Measurements from ENCODE around the gene ADGRL1. TPM values are rescaled to one million over a fixed set of nuclear protein-coding genes. Genes with fewer than 3 reads are reported as not detected.
"Not testable (repeated sequence)": the region's sequence is repeated elsewhere in the genome, so short reads cannot be mapped to it uniquely, and the experiment has no call there.

ADGRL1 gene
- total and polyA plus RNA-seq, 2 of the 8 experiments (the other 6 are each of a cell fraction or from before 2014, with no cell fraction given) = 95.6 to 112 TPM

DNA sequence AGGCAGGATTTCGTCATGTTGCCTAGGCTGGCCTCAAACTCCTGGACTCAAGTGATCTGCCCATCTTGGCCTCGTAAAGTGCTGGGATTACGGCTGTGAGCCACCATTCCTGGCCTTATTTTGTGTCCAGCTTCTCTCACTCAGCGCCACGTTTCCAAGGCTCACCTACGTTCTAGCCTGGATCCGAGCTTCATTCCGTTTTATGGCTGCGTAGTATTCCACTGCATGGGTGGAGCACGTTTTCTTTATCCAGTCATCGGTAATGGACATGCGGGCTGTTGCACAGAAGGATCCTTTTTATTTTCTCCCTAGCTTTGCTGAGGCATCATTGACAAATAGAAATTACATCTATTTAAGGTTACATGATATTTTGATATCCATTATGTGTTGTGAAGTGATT, 16.6 kb downstream of the ADGRL1 start:
- 95% methylated on average over 12 of the region's 12 CpGs; no CpG with 5 or more reads in 1 of the 2 experiments for WGBS, 2 experiments (ENCODE audit: extremely low coverage in 1 of 2, insufficient coverage in 1 of 2, insufficient read length in 1 of 2, insufficient replicate concordance in 2 of 2, low coverage in 1 of 2, low lambda C conversion rate in 2 of 2, missing lambda C conversion rate in 1 of 2)
- POLR2A ChIA-PET (ENCODE audit: partially characterized antibody) = interaction anchor here (1.2 kb wide), 1 partner anchor 28 kb away, joined by 3 read pairs; no protein-coding TSS in a partner anchor

DNA sequence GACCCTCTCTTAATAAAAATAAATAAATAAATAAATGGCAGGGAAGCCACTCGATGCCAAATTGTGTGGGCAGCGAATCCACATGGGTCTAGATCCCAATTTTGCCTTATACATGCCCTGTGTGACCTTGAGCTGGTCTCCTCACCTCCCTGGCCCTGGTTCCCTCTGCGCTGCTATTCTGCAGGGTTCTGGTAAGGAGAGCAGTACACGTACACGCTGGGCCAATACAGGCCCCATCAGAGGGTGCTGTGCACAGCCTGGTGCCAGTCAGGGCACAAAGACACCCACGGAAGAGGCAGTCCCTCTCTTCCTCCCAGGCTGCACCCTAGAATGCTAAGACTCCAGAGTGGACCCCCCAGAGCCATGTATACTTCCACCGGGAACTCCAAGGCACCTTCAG, 17.9 kb downstream of the ADGRL1 start:
- H2BK5ac ChIP-seq (ENCODE audit: low read depth, low read length); H3K23me2 ChIP-seq (ENCODE audit: low read depth, low read length); POLR2A ChIA-PET (ENCODE audit: partially characterized antibody); H2AFZ ChIP-seq (ENCODE audit: low read length); H2BK120ac ChIP-seq (replicated peaks; ENCODE audit: low read depth, low read length); H3K18ac ChIP-seq (ENCODE audit: extremely low read depth, low read length); H3K4me1 ChIP-seq (replicated peaks in 1 of 4; ENCODE audit: control insufficient read depth in 3 of 4, insufficient read depth in 4 of 4, low read length in 3 of 4); H4K5ac ChIP-seq (ENCODE audit: insufficient read length, low read depth, low read length); H3K9me3 ChIP-seq (ENCODE audit: insufficient read depth in 2 of 2, low read depth in 1 of 2, low read length in 1 of 2); H3K4me3 ChIP-seq (ENCODE audit: extremely low read depth in 1 of 4, insufficient read depth in 2 of 4, low read depth in 3 of 4, low read length in 4 of 4); H3K79me1 ChIP-seq (ENCODE audit: low read depth, low read length); H2BK12ac ChIP-seq (ENCODE audit: low read depth, low read length); H3K4me2 ChIP-seq (ENCODE audit: insufficient read depth in 1 of 2, low read depth in 2 of 2, low read length in 2 of 2); H2BK15ac ChIP-seq (ENCODE audit: low read length); H3K4ac ChIP-seq (replicated peaks; ENCODE audit: insufficient read length, low read depth, low read length); H4K8ac ChIP-seq (ENCODE audit: extremely low read depth, insufficient read depth, low read length); FAIRE-seq; DNase-seq (ENCODE audit: low read depth in 1 of 2, low spot score in 2 of 2); H3K56ac ChIP-seq (replicated peaks; ENCODE audit: insufficient read length, low read depth, low read length); H3K23ac ChIP-seq (ENCODE audit: insufficient read length); H4K91ac ChIP-seq (replicated peaks; ENCODE audit: insufficient read length, low read length); H3K36me3 ChIP-seq (ENCODE audit: control insufficient read depth in 2 of 4, insufficient read depth in 4 of 4, low read length in 3 of 4); H3K9ac ChIP-seq (replicated peaks in 1 of 4; ENCODE audit: extremely low read depth in 1 of 4, low read depth in 3 of 4, low read length in 3 of 4); H3K27me3 ChIP-seq (replicated peaks in 1 of 4; ENCODE audit: control insufficient read depth in 3 of 4, extremely low read depth in 1 of 4, insufficient read depth in 3 of 4, low read length in 3 of 4); H2AK5ac ChIP-seq (ENCODE audit: low read depth, low read length); H3K14ac ChIP-seq (ENCODE audit: insufficient read length); H3K27ac ChIP-seq (ENCODE audit: low read depth, low read length); H2BK20ac ChIP-seq (ENCODE audit: low read length): not testable (repeated sequence)
- 94% methylated on average over 7 of the region's 7 CpGs; no CpG with 5 or more reads in 1 of the 2 experiments for WGBS, 2 experiments (ENCODE audit: extremely low coverage in 1 of 2, insufficient coverage in 1 of 2, insufficient read length in 1 of 2, insufficient replicate concordance in 2 of 2, low coverage in 1 of 2, low lambda C conversion rate in 2 of 2, missing lambda C conversion rate in 1 of 2)
- H3K79me2 ChIP-seq (ENCODE audit: control insufficient read depth in 1 of 2, insufficient read depth in 2 of 2, low read length in 2 of 2) = peaks cover 7 to 69% of the 10 kb centered on the region in 2 experiments; a peak in 3 of 4 replicates
- CTCF ChIA-PET (ENCODE audit: partially characterized antibody) = interaction anchor here (1.3 kb wide), 1 partner anchor 11 kb away, joined by 4 read pairs; no protein-coding TSS in a partner anchor
- peaks cover 17 to 21% of the 10 kb centered on the region in 2 experiments for H4K20me1 ChIP-seq (replicated peaks in 1 of 2; ENCODE audit: control insufficient read depth in 1 of 2, insufficient read depth in 2 of 2, low read length in 2 of 2)

More for the DNA sequence above, 16.6 kb downstream of the ADGRL1 start:
- no peaks in the 10 kb centered on the region for H3K4me1 ChIP-seq (replicated peaks in 1 of 4; ENCODE audit: control insufficient read depth in 3 of 4, insufficient read depth in 4 of 4, low read length in 3 of 4)
- peaks cover 5% of the 10 kb centered on the region for H3K79me1 ChIP-seq (ENCODE audit: low read depth, low read length)
- no peaks in the 10 kb centered on the region for H3K23me2 ChIP-seq (ENCODE audit: low read depth, low read length)
- no peak for DNase-seq (ENCODE audit: low read depth in 1 of 2, low spot score in 2 of 2)
- H2AFZ ChIP-seq (ENCODE audit: low read length) = no peak overlapping the region
- no peak overlapping the region for H2BK20ac ChIP-seq (ENCODE audit: low read length)
- TF ChIP-seq FOSL1 (IDR thresholded peaks at IDR 0.05; ENCODE audit: insufficient read depth, low read depth, low read length) = no peak
- TF ChIP-seq BACH1 (IDR thresholded peaks at IDR 0.05; ENCODE audit: low read length) = no peak
- H2BK5ac ChIP-seq (ENCODE audit: low read depth, low read length) = no peak overlapping the region
- H3K56ac ChIP-seq (replicated peaks; ENCODE audit: insufficient read length, low read depth, low read length) = no peak overlapping the region
- no peak overlapping the region for H3K14ac ChIP-seq (ENCODE audit: insufficient read length)
- CTCF ChIA-PET (ENCODE audit: partially characterized antibody) = interaction anchor here (0.5 to 1.1 kb wide), 2 partner anchors 10 to 159 kb away, joined by 3 read pairs; no protein-coding TSS in a partner anchor
- H3K23ac ChIP-seq (ENCODE audit: insufficient read length) = no peak overlapping the region
- no peak overlapping the region for H2BK15ac ChIP-seq (ENCODE audit: low read length)
- H4K20me1 ChIP-seq (replicated peaks in 1 of 2; ENCODE audit: control insufficient read depth in 1 of 2, insufficient read depth in 2 of 2, low read length in 2 of 2) = peaks cover 16 to 17% of the 10 kb centered on the region in 2 experiments
- H4K8ac ChIP-seq (ENCODE audit: extremely low read depth, insufficient read depth, low read length) = no peak overlapping the region
- H3K4me2 ChIP-seq (ENCODE audit: insufficient read depth in 1 of 2, low read depth in 2 of 2, low read length in 2 of 2) = no peak overlapping the region
- H3K27me3 ChIP-seq (replicated peaks in 1 of 4; ENCODE audit: control insufficient read depth in 3 of 4, extremely low read depth in 1 of 4, insufficient read depth in 3 of 4, low read length in 3 of 4) = no peaks in the 10 kb centered on the region
- no peak overlapping the region for H2AK5ac ChIP-seq (ENCODE audit: low read depth, low read length)
- H3K4me3 ChIP-seq (ENCODE audit: extremely low read depth in 1 of 4, insufficient read depth in 2 of 4, low read depth in 3 of 4, low read length in 4 of 4) = no peak overlapping the region
- H2BK12ac ChIP-seq (ENCODE audit: low read depth, low read length) = no peak overlapping the region
- FAIRE-seq = no peak
- H3K36me3 ChIP-seq (ENCODE audit: control insufficient read depth in 2 of 4, insufficient read depth in 4 of 4, low read length in 3 of 4) = peaks cover 0 to 3% (median 0%) of the 10 kb centered on the region in 4 experiments; a peak in 1 of 8 replicates
- H3K18ac ChIP-seq (ENCODE audit: extremely low read depth, low read length) = no peak overlapping the region
- H4K91ac ChIP-seq (replicated peaks; ENCODE audit: insufficient read length, low read length) = no peak overlapping the region
- H3K4ac ChIP-seq (replicated peaks; ENCODE audit: insufficient read length, low read depth, low read length) = no peak overlapping the region
- H2BK120ac ChIP-seq (replicated peaks; ENCODE audit: low read depth, low read length) = no peak overlapping the region
- no peak overlapping the region for H3K27ac ChIP-seq (ENCODE audit: low read depth, low read length)
- H4K5ac ChIP-seq (ENCODE audit: insufficient read length, low read depth, low read length) = no peak overlapping the region
- H3K9me3 ChIP-seq (ENCODE audit: insufficient read depth in 2 of 2, low read depth in 1 of 2, low read length in 1 of 2) = no peaks in the 10 kb centered on the region
- H3K9ac ChIP-seq (replicated peaks in 1 of 4; ENCODE audit: extremely low read depth in 1 of 4, low read depth in 3 of 4, low read length in 3 of 4) = no peak overlapping the region
- peaks cover 10 to 82% of the 10 kb centered on the region in 2 experiments; a peak in 3 of 4 replicates for H3K79me2 ChIP-seq (ENCODE audit: control insufficient read depth in 1 of 2, insufficient read depth in 2 of 2, low read length in 2 of 2)
